HG03558 (cell line): ENCODE measurements around the gene SNPH.

Experiments
- ATAC-seq: cut with Tn5 transposase; IDR thresholded peaks from one replicate; pipeline ENCODE4 v1.9.1; 2021; ENCODE audit warnings: moderate number of reproducible peaks; ENCODE audit not compliant: unreplicated experiment; ENCODE audit errors: extremely low read depth

Gene SNPH

GRCh38 chr20:1286267-1287024, 20.4 kb downstream of the SNPH start:
- no peak for ATAC-seq

- ATAC-seq = no peak
Observed at GRCh38 chr20:1287306-1287705, 21.2 kb downstream of the SNPH start.

- no peak for ATAC-seq
Observed at GRCh38 chr20:1287787-1288569, 21.9 kb downstream of the SNPH start.

GRCh38 chr20:1291191-1291741, 25.2 kb downstream of the SNPH start:
- ATAC-seq = no peak

GRCh38 chr20:1292620-1293019, 26.5 kb downstream of the SNPH start:
- no peak for ATAC-seq

- ATAC-seq = no peak
Observed at GRCh38 chr20:1293641-1294379, 27.7 kb downstream of the SNPH start.

GRCh38 chr20:1294497-1294896, 28.4 kb downstream of the SNPH start:
- no peak for ATAC-seq

- no peak for ATAC-seq
Observed at GRCh38 chr20:1295276-1295930, 29.3 kb downstream of the SNPH start.

- ATAC-seq = no peak
Observed at GRCh38 chr20:1296117-1296610, 30.1 kb downstream of the SNPH start.

GRCh38 chr20:1296922-1297321, 30.8 kb downstream of the SNPH start:
- ATAC-seq = no peak

- ATAC-seq = no peak
Observed at GRCh38 chr20:1297486-1297885, 31.4 kb downstream of the SNPH start.

- ATAC-seq = no peak
Observed at GRCh38 chr20:1298166-1298565, 32.1 kb downstream of the SNPH start.

GRCh38 chr20:1298888-1299511, 32.9 kb downstream of the SNPH start:
- no peak for ATAC-seq

- ATAC-seq = no peak
Observed at GRCh38 chr20:1299522-1299921, 33.4 kb downstream of the SNPH start.

GRCh38 chr20:1300083-1300840, 34.2 kb downstream of the SNPH start:
- no peak for ATAC-seq

- ATAC-seq = no peak
Observed at GRCh38 chr20:1301031-1301529, 35.0 kb downstream of the SNPH start.

- ATAC-seq = no peak
Observed at GRCh38 chr20:1302685-1303541, 36.8 kb downstream of the SNPH start.
